SU-DHL-6 (cell line): ENCODE measurements around the gene HHIPL2.
"Not testable (repeated sequence)": the region's sequence is repeated elsewhere in the genome, so short reads cannot be mapped to it uniquely, and the experiment has no call there.

Source experiments
- EZH2phosphoT487 ChIP-seq: fragments of 200-600 bp; sonication (generic), shearing (Covaris generic); conservative IDR thresholded peaks from 2 replicates; pipeline ENCODE4 v1.6.1; 2018; ENCODE audit warnings: mild to moderate bottlenecking, antibody characterized with exemption, low read length, moderate library complexity, mixed read lengths
- TF ChIP-seq, protein P1 (sequence below): fragments of 200-600 bp; sonication (generic); IDR thresholded peaks from one replicate; pipeline ENCODE4 v1.5.1; 2017; ENCODE audit warnings: antibody characterized with exemption, mild to moderate bottlenecking, low read length, moderate library complexity; ENCODE audit not compliant: insufficient read depth, poor library complexity, severe bottlenecking

DNA sequence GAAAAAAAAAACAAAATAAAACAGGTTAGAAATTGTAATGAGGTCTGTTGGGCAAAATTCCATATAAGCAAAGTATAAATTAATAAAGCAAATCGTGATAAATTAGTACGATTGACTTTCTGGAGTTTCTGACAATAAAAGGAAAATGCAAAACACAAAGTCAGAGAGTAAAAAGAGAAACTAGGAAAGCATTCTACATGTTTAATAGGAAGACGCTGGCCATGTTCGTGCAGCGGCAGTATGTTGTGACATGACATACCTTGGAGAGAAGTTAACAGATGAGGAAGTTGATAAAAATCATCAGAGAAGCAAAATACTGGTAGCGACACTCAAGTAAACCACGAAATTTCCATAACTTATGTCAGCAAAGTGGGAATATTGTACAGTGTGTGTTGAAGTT, 68.3 kb downstream of the HHIPL2 start:
- TF ChIP-seq, protein P1, sequence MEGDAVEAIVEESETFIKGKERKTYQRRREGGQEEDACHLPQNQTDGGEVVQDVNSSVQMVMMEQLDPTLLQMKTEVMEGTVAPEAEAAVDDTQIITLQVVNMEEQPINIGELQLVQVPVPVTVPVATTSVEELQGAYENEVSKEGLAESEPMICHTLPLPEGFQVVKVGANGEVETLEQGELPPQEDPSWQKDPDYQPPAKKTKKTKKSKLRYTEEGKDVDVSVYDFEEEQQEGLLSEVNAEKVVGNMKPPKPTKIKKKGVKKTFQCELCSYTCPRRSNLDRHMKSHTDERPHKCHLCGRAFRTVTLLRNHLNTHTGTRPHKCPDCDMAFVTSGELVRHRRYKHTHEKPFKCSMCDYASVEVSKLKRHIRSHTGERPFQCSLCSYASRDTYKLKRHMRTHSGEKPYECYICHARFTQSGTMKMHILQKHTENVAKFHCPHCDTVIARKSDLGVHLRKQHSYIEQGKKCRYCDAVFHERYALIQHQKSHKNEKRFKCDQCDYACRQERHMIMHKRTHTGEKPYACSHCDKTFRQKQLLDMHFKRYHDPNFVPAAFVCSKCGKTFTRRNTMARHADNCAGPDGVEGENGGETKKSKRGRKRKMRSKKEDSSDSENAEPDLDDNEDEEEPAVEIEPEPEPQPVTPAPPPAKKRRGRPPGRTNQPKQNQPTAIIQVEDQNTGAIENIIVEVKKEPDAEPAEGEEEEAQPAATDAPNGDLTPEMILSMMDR = not testable (repeated sequence)
- not testable (repeated sequence) for TF ChIP-seq EZH2phosphoT487
